Cardiac muscle cell (in vitro differentiated cells and primary cell): Measurements from ENCODE around the gene GID4. TPM values are rescaled to one million over a fixed set of nuclear protein-coding genes. Genes with fewer than 3 reads are reported as not detected.

ENCODE experiments used
- DNase-seq, 2 donors: peaks; one replicate each; pipeline versions ENCODE4 v3.0.0 to v3.0.0-alpha.2; 2010 to 2017; ENCODE audit warnings: low read depth in 1 of 2, low spot score in 1 of 2
- H3K27ac ChIP-seq: fragments of 200-600 bp; sonication (generic); 2 replicates; pipeline ENCODE4 v1.5.1; 2016
- H3K27me3 ChIP-seq: fragments of 200-600 bp; sonication (generic); 2 replicates; pipeline ENCODE4 v1.6.0; 2016; ENCODE audit warnings: control low read depth
- H3K36me3 ChIP-seq: fragments of 200-600 bp; sonication (generic); 2 replicates; pipeline ENCODE4 v1.5.1; 2016; ENCODE audit warnings: control low read depth
- H3K4me1 ChIP-seq: fragments of 200-600 bp; sonication (generic); 2 replicates; pipeline ENCODE4 v1.8.1; 2017; ENCODE audit warnings: low read depth, mild to moderate bottlenecking, mixed run types
- H3K4me3 ChIP-seq: fragments of 200-600 bp; sonication (generic); 2 replicates; pipeline ENCODE4 v1.5.1; 2016; ENCODE audit warnings: mild to moderate bottlenecking
- H3K9me3 ChIP-seq: fragments of 200-600 bp; sonication (generic); 2 replicates; pipeline ENCODE4 v1.5.1; 2017; ENCODE audit warnings: low read depth, mild to moderate bottlenecking, control low read depth
- CTCF ChIP-seq: IDR thresholded peaks from 2 replicates; pipeline ENCODE4 v1.5.1; 2012; ENCODE audit warnings: low read depth, mild to moderate bottlenecking, low read length
- polyA plus RNA-seq: library from polyadenylated mRNA; unstranded; fragments of >200 nt; fragmentation: Nextera tagmentation; extraction: Ambion mirVana; gene quantifications from 2 replicates; pipeline ENCODE4 v1.2.1, GENCODE V29; 2016
- total RNA-seq: library from RNA; depleted of rRNA; stranded (reverse); fragments of >200 nt; gene quantifications from 2 replicates; pipeline ENCODE4 v1.2.3, GENCODE V29; 2016

The GID4 gene
- total and polyA plus RNA-seq, 2 experiments from 2014 or later: 9.8 to 9.9 TPM

- Histone ChIP-seq H3K27ac (no peak overlapping the region), H3K9me3 (no peaks in the 10 kb centered on the region), H3K36me3 (no peaks in the 10 kb centered on the region), H3K4me3 (no peak overlapping the region), H3K27me3 (no peaks in the 10 kb centered on the region), H3K4me1 (peaks cover 16% of the 10 kb centered on the region)
- TF ChIP-seq CTCF: no peak
- DNase-seq: no peak
These were observed 34.9 kb upstream of the GID4 start for GRCh38 chr17:18004345-18004744.

GRCh38 chr17:18004884-18005305, 34.3 kb upstream of the GID4 start:
- H3K9me3 ChIP-seq: no peaks in the 10 kb centered on the region
- no peak for DNase-seq
- TF ChIP-seq CTCF: peak; percentile 34
- H3K27me3 ChIP-seq: no peaks in the 10 kb centered on the region
- H3K27ac ChIP-seq: no peak overlapping the region
- H3K4me3 ChIP-seq: no peak overlapping the region
- no peaks in the 10 kb centered on the region for H3K36me3 ChIP-seq
- H3K4me1 ChIP-seq: peaks cover 21% of the 10 kb centered on the region

- peaks cover 23% of the 10 kb centered on the region for H3K4me1 ChIP-seq
- H3K9me3 ChIP-seq: no peaks in the 10 kb centered on the region
- DNase-seq: no peak
- no peaks in the 10 kb centered on the region for H3K27me3 ChIP-seq
- no peak overlapping the region for H3K27ac ChIP-seq
- H3K4me3 ChIP-seq: no peak overlapping the region
- H3K36me3 ChIP-seq: no peaks in the 10 kb centered on the region
- TF ChIP-seq CTCF: no peak
These were observed 33.7 kb upstream of the GID4 start for GRCh38 chr17:18005496-18005895.

GRCh38 chr17:18006495-18007239, 32.5 kb upstream of the GID4 start:
- no peak overlapping the region for H3K4me3 ChIP-seq
- H3K36me3 ChIP-seq: no peaks in the 10 kb centered on the region
- no peak for DNase-seq
- peaks cover 23% of the 10 kb centered on the region for H3K4me1 ChIP-seq
- no peak overlapping the region for H3K27ac ChIP-seq
- no peak for TF ChIP-seq CTCF
- no peaks in the 10 kb centered on the region for H3K27me3 ChIP-seq
- H3K9me3 ChIP-seq: no peaks in the 10 kb centered on the region

GRCh38 chr17:18008496-18009268, 30.5 kb upstream of the GID4 start:
- H3K36me3 ChIP-seq: no peaks in the 10 kb centered on the region
- no peak overlapping the region for H3K4me3 ChIP-seq
- no peaks in the 10 kb centered on the region for H3K27me3 ChIP-seq
- H3K4me1 ChIP-seq: peaks cover 23% of the 10 kb centered on the region
- no peak for DNase-seq
- no peak for TF ChIP-seq CTCF
- no peak overlapping the region for H3K27ac ChIP-seq
- no peaks in the 10 kb centered on the region for H3K9me3 ChIP-seq
